KOPT-K1 (cell line): ENCODE measurements around the gene KCNJ12.

Experiments
- H3K27ac ChIP-seq: fragments of 200-600 bp; sonication (generic); 2 replicates; pipeline ENCODE4 v1.5.1; 2016; ENCODE audit warnings: antibody characterized with exemption, mild to moderate bottlenecking, low read depth, low read length; ENCODE audit not compliant: poor library complexity, severe bottlenecking
- H3K36me3 ChIP-seq: fragments of 200-600 bp; sonication (generic); 2 replicates; pipeline ENCODE4 v1.5.1; 2017; ENCODE audit warnings: antibody characterized with exemption, mild to moderate bottlenecking, low read length, moderate library complexity; ENCODE audit not compliant: insufficient read depth
- H3K9me3 ChIP-seq: fragments of 200-600 bp; sonication (generic); 2 replicates; pipeline ENCODE4 v1.5.1; 2017; ENCODE audit warnings: antibody characterized with exemption, low read length, mild to moderate bottlenecking; ENCODE audit not compliant: insufficient read depth, poor library complexity, severe bottlenecking

The KCNJ12 gene

DNA sequence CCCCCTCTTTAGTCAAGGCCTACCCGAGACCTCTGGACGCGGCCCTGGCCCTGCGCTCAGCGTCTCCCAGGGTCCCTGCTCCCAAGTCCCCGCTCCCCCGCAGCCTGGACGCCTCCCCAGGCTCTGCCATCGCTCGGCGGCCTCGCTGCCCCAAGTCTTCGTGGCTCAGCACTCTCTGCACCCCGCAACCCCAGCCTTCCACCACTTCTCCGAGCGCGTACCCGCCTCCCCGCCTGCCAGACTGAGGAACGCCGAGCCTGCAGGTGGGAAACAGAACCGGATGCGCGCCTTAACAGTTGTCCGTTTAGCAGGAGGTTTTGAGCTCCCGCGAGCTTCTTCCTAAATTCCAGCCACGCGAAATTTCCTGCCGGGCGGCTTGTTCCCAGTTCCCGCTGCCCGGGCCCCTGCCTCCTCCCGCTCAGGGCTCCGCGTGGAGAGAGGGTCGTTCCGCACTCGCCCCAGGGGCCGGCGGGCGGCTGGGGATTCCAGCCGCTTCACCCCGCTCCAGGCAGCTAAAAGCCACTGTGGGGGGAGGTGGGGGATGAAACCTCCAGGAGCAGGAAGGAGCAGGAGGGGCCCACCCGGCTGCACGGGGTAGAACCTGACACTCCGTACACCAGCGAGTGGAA is 87.7 kb downstream of the KCNJ12 start:
- no peaks in the 10 kb centered on the region for H3K9me3 ChIP-seq
- no peaks in the 10 kb centered on the region for H3K36me3 ChIP-seq
- H3K27ac ChIP-seq = no peak overlapping the region

DNA sequence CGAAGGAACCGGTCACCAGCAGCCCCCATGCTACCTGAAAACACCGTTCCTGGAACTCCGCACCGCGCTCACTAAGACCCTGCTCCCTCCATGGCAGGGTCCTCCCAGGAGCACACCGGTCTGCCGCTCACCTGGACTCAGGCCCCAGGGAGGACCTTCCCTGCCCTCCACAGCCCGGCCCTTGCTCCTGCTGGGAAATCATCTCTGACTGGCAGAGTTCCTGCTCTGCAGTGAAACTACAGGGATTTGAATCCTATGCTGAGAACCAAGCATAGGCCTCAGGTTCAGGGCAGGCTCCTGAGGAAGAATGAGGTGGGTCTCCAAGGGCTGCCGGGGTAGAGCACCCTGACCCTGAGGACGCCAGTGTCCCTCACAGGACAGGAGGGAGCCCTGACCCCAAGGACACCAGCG is 88.5 kb downstream of the KCNJ12 start:
- H3K36me3 ChIP-seq = no peaks in the 10 kb centered on the region
- H3K9me3 ChIP-seq = no peaks in the 10 kb centered on the region
- no peak overlapping the region for H3K27ac ChIP-seq

DNA sequence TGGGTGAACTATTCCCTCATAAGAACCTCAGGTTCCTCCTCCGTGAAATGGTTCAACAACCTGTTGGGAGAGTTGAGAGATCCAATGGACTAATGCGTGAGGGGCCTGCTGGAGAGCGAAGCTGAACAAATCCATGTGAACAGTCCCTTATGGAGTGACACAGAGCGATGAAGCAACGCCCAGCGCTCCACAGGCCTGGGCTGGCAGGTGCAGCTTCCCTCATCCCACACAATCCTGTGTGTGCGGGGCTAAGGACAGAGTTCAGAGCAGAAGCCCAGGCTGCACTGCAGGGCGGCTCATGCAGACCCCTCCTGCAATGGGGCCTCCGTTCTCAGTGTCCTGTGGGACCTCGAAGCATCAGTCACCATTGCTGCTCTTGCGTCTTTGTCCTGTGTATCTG is 90.4 kb downstream of the KCNJ12 start:
- Histone ChIP-seq H3K36me3 (no peaks in the 10 kb centered on the region), H3K27ac (no peak overlapping the region)

DNA sequence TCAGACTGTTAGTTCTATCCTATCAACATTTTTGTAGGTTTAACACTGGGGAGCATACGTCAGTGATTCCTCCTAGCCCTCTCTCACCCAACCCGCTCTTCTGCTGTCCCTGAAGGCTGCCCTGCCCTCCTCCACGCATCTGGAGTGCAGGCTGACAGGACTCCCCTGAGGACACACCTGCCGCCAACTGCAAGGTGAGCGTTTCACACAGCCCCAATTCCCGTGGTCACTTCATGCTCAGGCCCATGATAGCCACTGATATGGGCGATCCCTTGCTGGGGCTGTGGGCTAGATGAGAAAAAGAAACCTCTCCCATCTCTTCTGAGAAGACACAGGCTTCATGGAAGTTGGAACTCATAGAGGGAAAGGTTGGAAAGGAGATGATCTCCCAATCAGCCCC is 91.0 kb downstream of the KCNJ12 start:
- Histone ChIP-seq H3K9me3 (no peaks in the 10 kb centered on the region), H3K36me3 (no peaks in the 10 kb centered on the region), H3K27ac (no peak overlapping the region)

More for the DNA sequence above, 90.4 kb downstream of the KCNJ12 start:
- no peaks in the 10 kb centered on the region for H3K9me3 ChIP-seq

DNA sequence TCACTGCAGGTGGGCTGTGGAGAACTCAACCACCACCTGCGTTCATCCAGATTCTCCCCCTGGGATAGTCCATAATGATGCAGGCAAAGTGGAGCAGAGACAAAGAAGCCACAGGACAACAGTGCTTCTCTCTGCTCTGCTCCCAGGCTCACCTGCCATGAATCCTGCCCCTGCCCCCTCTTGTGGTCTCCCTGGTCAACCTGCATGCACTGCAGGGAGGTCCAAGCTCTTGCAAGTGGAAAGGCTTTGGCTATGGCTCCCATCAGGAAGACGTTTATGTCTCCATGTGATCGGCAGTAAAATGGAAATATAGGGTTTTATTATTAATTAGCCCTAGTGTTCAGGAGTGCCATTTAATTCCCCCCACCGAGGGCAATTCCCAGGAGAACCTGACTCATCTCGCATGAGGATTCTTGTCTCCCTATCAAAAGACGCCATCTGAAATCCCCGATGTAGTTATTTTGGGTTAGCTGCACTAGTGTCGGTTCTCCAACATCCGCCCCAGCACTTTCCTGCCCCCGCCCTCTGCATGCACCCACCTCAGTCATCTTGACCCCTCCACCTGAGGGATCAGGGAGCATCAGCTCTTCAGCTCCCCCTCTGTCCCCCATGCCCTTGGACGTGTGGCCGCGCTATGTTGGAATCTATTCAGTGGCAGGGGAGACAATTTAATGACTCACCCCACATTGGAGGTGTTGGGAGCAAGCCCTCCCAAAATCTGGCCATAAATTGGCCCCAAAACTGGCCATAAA is 91.8 kb downstream of the KCNJ12 start:
- Histone ChIP-seq H3K9me3 (no peaks in the 10 kb centered on the region), H3K36me3 (no peaks in the 10 kb centered on the region), H3K27ac (no peak overlapping the region)
